ENCODE data around the gene PARN. TPM values are rescaled to one million over a fixed set of nuclear protein-coding genes. Genes with fewer than 3 reads are reported as not detected.

PARN gene
- total RNA-seq, 2 experiments from 2014 or later = 43.0 to 45.6 TPM

DNA sequence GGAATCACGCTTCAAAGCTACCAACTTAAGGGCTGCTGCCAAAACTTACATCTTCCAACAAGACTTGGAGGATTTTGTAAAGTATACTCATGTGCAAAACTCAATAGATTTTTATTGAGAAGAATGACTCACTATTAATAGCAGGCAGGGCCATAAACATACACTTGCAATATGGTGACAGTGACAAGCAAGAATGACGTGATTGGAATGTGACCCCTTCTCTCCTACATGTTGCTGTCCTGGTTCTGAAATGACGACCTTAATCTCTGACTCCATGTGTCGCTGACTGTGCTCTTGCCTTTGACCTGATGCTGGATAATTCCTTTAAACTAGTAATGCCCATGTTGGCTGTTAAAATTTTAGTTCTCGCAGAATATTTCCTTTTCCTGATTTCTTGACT lies 174.5 kb downstream of the PARN start:
- Mint-ChIP-seq H3K27me3 (no peaks in the 10 kb centered on the region), H3K4me1 (ENCODE audit: low read depth) (no peaks in the 10 kb centered on the region), H3K9me3 (no peaks in the 10 kb centered on the region), H3K36me3 (ENCODE audit: low read depth) (peaks cover 5% of the 10 kb centered on the region), H3K4me3 (no peak overlapping the region), H3K27ac (no peak overlapping the region)
- ATAC-seq = no peak
- DNase-seq = no peak
- TF ChIP-seq, protein P1, sequence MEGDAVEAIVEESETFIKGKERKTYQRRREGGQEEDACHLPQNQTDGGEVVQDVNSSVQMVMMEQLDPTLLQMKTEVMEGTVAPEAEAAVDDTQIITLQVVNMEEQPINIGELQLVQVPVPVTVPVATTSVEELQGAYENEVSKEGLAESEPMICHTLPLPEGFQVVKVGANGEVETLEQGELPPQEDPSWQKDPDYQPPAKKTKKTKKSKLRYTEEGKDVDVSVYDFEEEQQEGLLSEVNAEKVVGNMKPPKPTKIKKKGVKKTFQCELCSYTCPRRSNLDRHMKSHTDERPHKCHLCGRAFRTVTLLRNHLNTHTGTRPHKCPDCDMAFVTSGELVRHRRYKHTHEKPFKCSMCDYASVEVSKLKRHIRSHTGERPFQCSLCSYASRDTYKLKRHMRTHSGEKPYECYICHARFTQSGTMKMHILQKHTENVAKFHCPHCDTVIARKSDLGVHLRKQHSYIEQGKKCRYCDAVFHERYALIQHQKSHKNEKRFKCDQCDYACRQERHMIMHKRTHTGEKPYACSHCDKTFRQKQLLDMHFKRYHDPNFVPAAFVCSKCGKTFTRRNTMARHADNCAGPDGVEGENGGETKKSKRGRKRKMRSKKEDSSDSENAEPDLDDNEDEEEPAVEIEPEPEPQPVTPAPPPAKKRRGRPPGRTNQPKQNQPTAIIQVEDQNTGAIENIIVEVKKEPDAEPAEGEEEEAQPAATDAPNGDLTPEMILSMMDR (IDR thresholded peaks at IDR 0.05) = no peak
- POLR2A ChIA-PET = no interaction called here
- intact Hi-C loops (cut with micrococcal nuclease) = no loop called here
- CTCF ChIA-PET = interaction anchor here (1.0 kb wide), 1 partner anchor 33 kb away, joined by 3 read pairs; no protein-coding TSS in a partner anchor

DNA sequence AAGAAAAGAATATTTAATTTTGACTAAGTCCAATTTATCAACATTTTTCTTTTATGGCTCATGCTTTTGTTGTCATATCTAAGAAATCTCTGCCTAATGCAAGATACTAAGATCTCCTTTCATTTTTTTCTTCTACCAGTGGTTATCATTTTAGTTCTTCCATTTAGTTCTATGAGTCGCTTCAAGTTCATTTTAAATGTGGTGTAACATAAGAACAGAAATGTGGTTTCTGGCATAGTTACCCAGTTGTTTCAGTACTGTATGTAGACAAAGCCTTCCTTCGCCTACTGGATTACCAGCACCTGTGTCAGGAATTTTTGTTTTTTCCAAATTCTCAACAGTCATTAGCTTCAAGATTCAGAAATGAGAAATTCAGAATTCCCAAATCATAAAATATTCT lies 175.7 kb downstream of the PARN start:
- peaks cover 2% of the 10 kb centered on the region for H3K36me3 Mint-ChIP-seq (ENCODE audit: low read depth)
- intact Hi-C loops (cut with micrococcal nuclease) = no loop called here
- CTCF ChIA-PET = interaction anchor here (1.0 to 1.6 kb wide), 2 partner anchors 9 to 35 kb away, joined by 3 to 4 read pairs; no protein-coding TSS in a partner anchor
- no peak overlapping the region for H3K27ac Mint-ChIP-seq
- no peak overlapping the region for H3K4me3 Mint-ChIP-seq
- no peak for ATAC-seq
- H3K9me3 Mint-ChIP-seq = no peaks in the 10 kb centered on the region
- H3K27me3 Mint-ChIP-seq = no peaks in the 10 kb centered on the region
- POLR2A ChIA-PET = interaction anchor here (0.6 kb wide), 1 partner anchor 28 kb away, joined by 3 read pairs; no protein-coding TSS in a partner anchor
- TF ChIP-seq, protein P1 (IDR thresholded peaks at IDR 0.05) = no peak
- no peaks in the 10 kb centered on the region for H3K4me1 Mint-ChIP-seq (ENCODE audit: low read depth)
- no peak for DNase-seq

DNA sequence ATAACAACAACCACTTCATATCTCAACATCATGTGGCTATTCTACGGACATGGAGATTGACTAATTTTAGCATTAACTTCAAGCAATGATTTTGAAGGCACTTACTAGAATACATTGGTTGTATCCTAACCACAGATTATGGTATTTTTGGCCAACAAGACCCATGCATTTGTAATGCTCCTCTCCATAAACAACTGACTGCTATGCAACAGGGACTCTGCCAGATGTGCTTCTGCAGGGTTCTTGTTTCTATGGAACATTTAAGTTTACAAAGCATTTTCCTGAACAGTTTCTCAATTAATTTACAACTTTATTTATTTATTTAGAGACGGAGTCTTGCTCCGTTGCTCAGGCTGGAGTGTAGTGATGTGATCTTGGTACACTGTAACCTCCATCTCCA lies 178.0 kb downstream of the PARN start:
- Mint-ChIP-seq H3K27ac (no peak overlapping the region), H3K27me3 (no peaks in the 10 kb centered on the region), H3K36me3 (ENCODE audit: low read depth) (peaks cover 2% of the 10 kb centered on the region), H3K9me3 (no peaks in the 10 kb centered on the region), H3K4me3 (no peak overlapping the region), H3K4me1 (ENCODE audit: low read depth) (no peaks in the 10 kb centered on the region)
- ChIA-PET CTCF (no interaction called here), POLR2A (no interaction called here)
- ATAC-seq (no peak), DNase-seq (no peak)
- intact Hi-C loops (cut with micrococcal nuclease) = no loop called here
- TF ChIP-seq, protein P1 (IDR thresholded peaks at IDR 0.05) = no peak

DNA sequence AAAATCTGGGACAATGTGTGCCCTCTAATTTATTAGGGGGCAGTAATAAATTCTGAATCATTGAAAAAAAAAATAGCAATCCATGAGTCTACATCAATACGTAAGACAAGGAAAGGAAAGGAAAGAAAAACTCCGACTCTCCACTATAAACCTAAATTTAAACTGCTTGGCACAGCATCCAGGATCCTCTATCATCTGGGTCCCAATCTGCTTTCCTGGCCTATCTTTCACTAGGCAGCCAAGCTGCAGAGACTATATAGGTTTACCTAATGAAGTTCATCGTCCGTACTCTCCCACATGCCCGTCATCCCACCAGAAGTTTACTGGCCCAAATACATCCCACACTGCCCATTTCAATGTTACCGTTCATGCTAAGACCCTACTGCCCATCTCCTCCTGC lies 179.2 kb downstream of the PARN start:
- ChIA-PET POLR2A (interaction anchor here (0.6 kb wide), 1 partner anchor 8 kb away, joined by 3 read pairs; no protein-coding TSS in a partner anchor), CTCF (no interaction called here)
- Mint-ChIP-seq H3K4me1 (ENCODE audit: low read depth) (no peaks in the 10 kb centered on the region), H3K27me3 (no peaks in the 10 kb centered on the region), H3K9me3 (no peaks in the 10 kb centered on the region), H3K27ac (no peak overlapping the region), H3K36me3 (ENCODE audit: low read depth) (no peaks in the 10 kb centered on the region), H3K4me3 (no peak overlapping the region)
- intact Hi-C loops (cut with micrococcal nuclease) = no loop called here
- ATAC-seq = no peak
- TF ChIP-seq, protein P1 (IDR thresholded peaks at IDR 0.05) = no peak
- DNase-seq = no peak

DNA sequence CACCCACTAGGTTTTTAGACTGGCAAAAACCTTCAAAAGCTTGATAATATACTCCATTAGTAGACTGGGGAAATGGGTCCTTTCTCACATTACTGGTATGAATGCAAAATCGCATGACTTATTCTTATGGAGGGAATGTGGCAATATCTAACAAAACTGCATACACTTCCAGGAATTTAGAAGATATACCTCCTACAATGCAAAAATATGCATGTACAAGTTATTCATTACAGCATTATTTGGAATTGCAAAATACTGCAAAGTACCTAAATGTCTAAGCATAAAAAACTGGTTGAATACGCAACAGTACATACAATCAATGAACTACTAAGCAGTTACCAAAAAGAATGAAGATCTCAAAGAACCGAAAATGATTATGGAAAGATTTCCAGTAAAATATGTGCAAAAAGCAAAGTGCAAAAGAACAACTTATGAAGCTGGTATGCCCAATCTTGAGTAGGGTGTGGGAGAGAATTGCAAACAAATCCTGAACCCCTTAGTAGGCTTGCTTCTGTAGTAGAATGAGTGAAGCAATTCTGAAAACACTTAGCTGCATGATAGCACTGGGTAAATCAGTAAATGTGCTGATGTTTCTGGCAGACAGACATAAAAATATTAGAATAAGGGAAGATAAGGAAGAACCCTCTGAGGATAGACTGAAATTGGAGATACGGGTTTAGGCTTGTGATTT lies 180.1 kb downstream of the PARN start:
- TF ChIP-seq, protein P1 (IDR thresholded peaks at IDR 0.05) = no peak
- no peaks in the 10 kb centered on the region for H3K9me3 Mint-ChIP-seq
- DNase-seq (no peak), ATAC-seq (no peak)
- H3K36me3 Mint-ChIP-seq (ENCODE audit: low read depth) = no peaks in the 10 kb centered on the region
- ChIA-PET POLR2A (no interaction called here), CTCF (no interaction called here)
- H3K27ac Mint-ChIP-seq = no peak overlapping the region
- no peak overlapping the region for H3K4me3 Mint-ChIP-seq
- intact Hi-C loops (cut with micrococcal nuclease) = no loop called here
- H3K27me3 Mint-ChIP-seq = no peaks in the 10 kb centered on the region
- no peaks in the 10 kb centered on the region for H3K4me1 Mint-ChIP-seq (ENCODE audit: low read depth)
